C4-2B (cell line): Measurements from ENCODE around the gene PRIMPOL.
"Not testable (repeated sequence)": the region's sequence is repeated elsewhere in the genome, so short reads cannot be mapped to it uniquely, and the experiment has no call there.

Experiments
- ZFX ChIP-seq: fragments of 450-650 bp; IDR thresholded peaks from 2 replicates; pipeline ENCODE4 v1.6.1; 2017
- TF ChIP-seq, protein P1 (sequence below): fragments of 450-650 bp; conservative IDR thresholded peaks from 2 replicates; pipeline ENCODE4 v1.5.1; 2017; ENCODE audit warnings: mild to moderate bottlenecking

- TF ChIP-seq, protein P1, sequence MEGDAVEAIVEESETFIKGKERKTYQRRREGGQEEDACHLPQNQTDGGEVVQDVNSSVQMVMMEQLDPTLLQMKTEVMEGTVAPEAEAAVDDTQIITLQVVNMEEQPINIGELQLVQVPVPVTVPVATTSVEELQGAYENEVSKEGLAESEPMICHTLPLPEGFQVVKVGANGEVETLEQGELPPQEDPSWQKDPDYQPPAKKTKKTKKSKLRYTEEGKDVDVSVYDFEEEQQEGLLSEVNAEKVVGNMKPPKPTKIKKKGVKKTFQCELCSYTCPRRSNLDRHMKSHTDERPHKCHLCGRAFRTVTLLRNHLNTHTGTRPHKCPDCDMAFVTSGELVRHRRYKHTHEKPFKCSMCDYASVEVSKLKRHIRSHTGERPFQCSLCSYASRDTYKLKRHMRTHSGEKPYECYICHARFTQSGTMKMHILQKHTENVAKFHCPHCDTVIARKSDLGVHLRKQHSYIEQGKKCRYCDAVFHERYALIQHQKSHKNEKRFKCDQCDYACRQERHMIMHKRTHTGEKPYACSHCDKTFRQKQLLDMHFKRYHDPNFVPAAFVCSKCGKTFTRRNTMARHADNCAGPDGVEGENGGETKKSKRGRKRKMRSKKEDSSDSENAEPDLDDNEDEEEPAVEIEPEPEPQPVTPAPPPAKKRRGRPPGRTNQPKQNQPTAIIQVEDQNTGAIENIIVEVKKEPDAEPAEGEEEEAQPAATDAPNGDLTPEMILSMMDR: not testable (repeated sequence)
- TF ChIP-seq ZFX: not testable (repeated sequence)
These were observed 3.1 kb downstream of the PRIMPOL start for GRCh38 chr4:184652681-184653080.
